GM12873 (cell line): ENCODE data around the gene ICOS.

Source experiments
- TF ChIP-seq, protein P1 (sequence below): IDR thresholded peaks from 2 replicates; pipeline ENCODE4 v1.5.1; 2012; ENCODE audit warnings: low read depth, mild to moderate bottlenecking, moderate library complexity, low read length, control low read depth; ENCODE audit not compliant: insufficient read depth; ENCODE audit errors: missing control alignments

The ICOS gene

DNA sequence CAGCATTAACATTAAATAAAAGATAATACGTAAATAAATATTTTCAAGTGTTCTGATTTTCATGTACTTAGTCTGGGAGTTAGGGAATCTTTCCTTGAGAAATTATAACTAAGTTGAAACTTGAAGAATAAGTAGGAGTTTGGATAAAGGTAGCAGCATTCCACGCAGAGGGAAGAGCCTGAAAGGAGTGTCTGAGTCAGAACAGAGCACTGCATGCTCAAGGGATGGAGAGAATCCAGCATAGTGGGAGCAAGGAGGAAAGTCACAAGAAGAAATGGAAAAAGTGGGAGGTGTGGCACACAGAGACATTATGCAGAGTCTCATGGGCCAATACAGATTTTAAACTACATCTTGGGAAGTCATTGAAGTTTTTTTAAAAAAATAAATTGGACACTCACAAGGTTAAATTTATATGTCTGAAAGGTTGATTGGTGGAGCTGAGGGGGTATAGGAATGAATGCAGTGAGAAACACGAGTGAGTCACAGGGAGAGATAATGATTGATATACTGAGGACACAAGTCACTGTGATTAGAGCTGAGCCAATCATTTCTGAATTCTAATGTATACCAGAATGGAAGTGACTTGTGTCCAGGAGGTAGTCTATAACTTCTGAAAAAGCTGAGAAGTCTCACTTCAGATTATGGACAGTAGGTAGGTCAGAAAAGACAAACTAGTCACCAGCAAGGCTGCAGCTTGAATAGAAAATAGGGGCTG lies 66.9 kb downstream of the ICOS start:
- TF ChIP-seq, protein P1, sequence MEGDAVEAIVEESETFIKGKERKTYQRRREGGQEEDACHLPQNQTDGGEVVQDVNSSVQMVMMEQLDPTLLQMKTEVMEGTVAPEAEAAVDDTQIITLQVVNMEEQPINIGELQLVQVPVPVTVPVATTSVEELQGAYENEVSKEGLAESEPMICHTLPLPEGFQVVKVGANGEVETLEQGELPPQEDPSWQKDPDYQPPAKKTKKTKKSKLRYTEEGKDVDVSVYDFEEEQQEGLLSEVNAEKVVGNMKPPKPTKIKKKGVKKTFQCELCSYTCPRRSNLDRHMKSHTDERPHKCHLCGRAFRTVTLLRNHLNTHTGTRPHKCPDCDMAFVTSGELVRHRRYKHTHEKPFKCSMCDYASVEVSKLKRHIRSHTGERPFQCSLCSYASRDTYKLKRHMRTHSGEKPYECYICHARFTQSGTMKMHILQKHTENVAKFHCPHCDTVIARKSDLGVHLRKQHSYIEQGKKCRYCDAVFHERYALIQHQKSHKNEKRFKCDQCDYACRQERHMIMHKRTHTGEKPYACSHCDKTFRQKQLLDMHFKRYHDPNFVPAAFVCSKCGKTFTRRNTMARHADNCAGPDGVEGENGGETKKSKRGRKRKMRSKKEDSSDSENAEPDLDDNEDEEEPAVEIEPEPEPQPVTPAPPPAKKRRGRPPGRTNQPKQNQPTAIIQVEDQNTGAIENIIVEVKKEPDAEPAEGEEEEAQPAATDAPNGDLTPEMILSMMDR: no peak

DNA sequence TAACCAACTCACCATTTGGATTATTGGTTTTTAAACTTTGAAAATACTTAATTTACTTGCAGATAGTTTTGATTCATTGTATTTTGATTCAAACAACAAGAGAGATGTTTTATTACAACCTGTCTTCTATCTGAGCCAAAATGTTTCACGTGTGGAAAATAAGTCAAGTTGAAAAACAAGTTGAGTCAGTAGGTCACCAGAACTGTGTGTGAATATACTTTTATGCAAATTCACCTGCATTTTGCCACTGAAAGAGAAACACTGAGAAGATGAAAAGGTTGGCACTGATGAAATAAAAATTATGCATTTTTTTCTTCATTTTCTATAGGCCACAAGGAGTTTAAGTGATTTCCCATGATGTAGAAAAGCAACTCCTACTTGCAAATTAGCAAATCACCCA lies 68.3 kb downstream of the ICOS start:
- TF ChIP-seq, protein P1: no peak

GRCh38 chr2:204005940-204006721 lies 69.6 kb downstream of the ICOS start:
- TF ChIP-seq, protein P1: no peak

- TF ChIP-seq, protein P1: no peak
These were observed 71.8 kb downstream of the ICOS start for GRCh38 chr2:204008352-204008751.

- TF ChIP-seq, protein P1: no peak
These were observed 74.3 kb downstream of the ICOS start for GRCh38 chr2:204010628-204011560.
